ENCODE results near the gene BSDC1.

DNA sequence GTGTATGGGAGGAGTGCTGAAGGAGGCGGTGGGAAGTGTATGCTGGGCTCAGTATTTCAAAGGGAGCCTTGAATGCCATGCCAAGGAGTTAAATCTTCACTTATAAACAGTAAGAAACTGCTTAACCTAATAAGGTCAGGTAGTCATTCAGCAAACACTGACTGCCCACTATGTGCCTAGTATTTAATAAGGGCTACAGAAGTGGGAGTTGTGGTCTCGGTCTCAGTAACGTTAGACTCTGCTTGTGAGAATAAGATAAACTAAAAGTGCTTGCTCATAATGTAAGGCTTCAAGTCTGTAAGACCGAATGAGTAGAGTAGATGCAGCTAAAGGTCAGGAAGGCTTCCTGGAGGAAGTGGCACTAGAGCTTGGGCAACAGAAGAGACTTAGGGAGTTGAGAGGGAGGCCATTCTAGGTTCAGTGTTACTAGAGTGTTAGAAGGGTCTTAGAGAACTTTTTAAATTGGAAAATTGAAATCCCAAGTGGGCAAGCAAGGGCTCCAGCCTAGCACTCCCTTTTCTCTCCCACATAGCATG is 64.2 kb downstream of the BSDC1 start:
- TF ChIP-seq SUZ12 (IDR thresholded peaks at IDR 0.05; ENCODE audit: extremely low read depth, insufficient read depth, insufficient read length) (no peak), YY1 (IDR thresholded peaks at IDR 0.05; ENCODE audit: insufficient read depth, insufficient read length) (no peak), ZNF274 (IDR thresholded peaks at IDR 0.05; ENCODE audit: low read depth, low read length) (no peak)
